ENCODE results near the gene ANKRD65. TPM values are rescaled to one million over a fixed set of nuclear protein-coding genes. Genes with fewer than 3 reads are reported as not detected.
"Not testable (repeated sequence)": the region's sequence is repeated elsewhere in the genome, so short reads cannot be mapped to it uniquely, and the experiment has no call there.

ANKRD65 gene
- total RNA-seq, 1 experiment from 2014 or later = not detected

- H3K27ac ChIP-seq = no peak overlapping the region
- H3K4me3 ChIP-seq = no peak overlapping the region
- H3K27me3 ChIP-seq (replicated peaks) = no peaks in the 10 kb centered on the region
- H3K9me3 ChIP-seq (replicated peaks) = no peaks in the 10 kb centered on the region
- peaks cover 7% of the 10 kb centered on the region for H3K4me1 ChIP-seq (replicated peaks)
- H3K36me3 ChIP-seq = no peaks in the 10 kb centered on the region
- DNase-seq (ENCODE audit: low read depth in 1 of 2, low spot score in 2 of 2) = no peak
Observed at GRCh38 chr1:1420654-1421141, 378 bp downstream of the ANKRD65 start.

GRCh38 chr1:1419813-1420653 is 1.0 kb downstream of the ANKRD65 start:
- Histone ChIP-seq H3K9me3 (replicated peaks) (no peaks in the 10 kb centered on the region), H3K36me3 (no peaks in the 10 kb centered on the region), H3K27me3 (replicated peaks) (no peaks in the 10 kb centered on the region), H3K4me1 (replicated peaks) (peaks cover 7% of the 10 kb centered on the region), H3K4me3 (no peak overlapping the region), H3K27ac (no peak overlapping the region)
- no peak for DNase-seq (ENCODE audit: low read depth in 1 of 2, low spot score in 2 of 2)

DNA sequence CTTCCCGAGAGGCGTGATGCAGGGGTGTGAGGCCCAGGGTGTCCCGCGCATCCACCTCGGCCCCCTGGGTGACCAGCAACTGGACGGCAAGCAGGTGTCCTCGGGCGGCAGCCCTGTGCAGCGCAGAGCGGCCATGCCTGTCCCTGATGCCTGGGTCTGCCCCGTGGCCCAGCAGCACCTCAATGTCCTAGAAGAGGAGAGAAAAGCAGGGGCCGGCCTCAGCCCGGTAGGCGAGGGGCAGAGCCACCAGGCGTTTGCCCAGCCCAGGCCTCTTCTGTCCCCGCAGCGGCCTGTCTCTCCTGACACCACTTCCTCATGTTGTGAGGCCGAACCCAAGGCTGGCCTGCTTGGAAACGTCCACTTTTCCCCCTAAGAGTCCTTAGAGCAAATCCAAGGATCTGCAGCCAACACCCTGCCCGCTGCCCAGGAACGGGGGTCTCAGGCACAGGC is 1.7 kb downstream of the ANKRD65 start:
- H3K4me3 ChIP-seq = no peak overlapping the region
- H3K4me1 ChIP-seq (replicated peaks) = peaks cover 7% of the 10 kb centered on the region
- H3K27ac ChIP-seq = no peak overlapping the region
- H3K36me3 ChIP-seq = no peaks in the 10 kb centered on the region
- no peaks in the 10 kb centered on the region for H3K9me3 ChIP-seq (replicated peaks)
- no peak for DNase-seq (ENCODE audit: low read depth in 1 of 2, low spot score in 2 of 2)
- no peaks in the 10 kb centered on the region for H3K27me3 ChIP-seq (replicated peaks)

GRCh38 chr1:1418464-1419362 is 2.4 kb downstream of the ANKRD65 start:
- Histone ChIP-seq H3K27ac (no peak overlapping the region), H3K9me3 (replicated peaks) (no peaks in the 10 kb centered on the region), H3K4me1 (replicated peaks) (peaks cover 7% of the 10 kb centered on the region), H3K4me3 (no peak overlapping the region), H3K27me3 (replicated peaks) (no peaks in the 10 kb centered on the region), H3K36me3 (no peaks in the 10 kb centered on the region)
- no peak for DNase-seq (ENCODE audit: low read depth in 1 of 2, low spot score in 2 of 2)

DNA sequence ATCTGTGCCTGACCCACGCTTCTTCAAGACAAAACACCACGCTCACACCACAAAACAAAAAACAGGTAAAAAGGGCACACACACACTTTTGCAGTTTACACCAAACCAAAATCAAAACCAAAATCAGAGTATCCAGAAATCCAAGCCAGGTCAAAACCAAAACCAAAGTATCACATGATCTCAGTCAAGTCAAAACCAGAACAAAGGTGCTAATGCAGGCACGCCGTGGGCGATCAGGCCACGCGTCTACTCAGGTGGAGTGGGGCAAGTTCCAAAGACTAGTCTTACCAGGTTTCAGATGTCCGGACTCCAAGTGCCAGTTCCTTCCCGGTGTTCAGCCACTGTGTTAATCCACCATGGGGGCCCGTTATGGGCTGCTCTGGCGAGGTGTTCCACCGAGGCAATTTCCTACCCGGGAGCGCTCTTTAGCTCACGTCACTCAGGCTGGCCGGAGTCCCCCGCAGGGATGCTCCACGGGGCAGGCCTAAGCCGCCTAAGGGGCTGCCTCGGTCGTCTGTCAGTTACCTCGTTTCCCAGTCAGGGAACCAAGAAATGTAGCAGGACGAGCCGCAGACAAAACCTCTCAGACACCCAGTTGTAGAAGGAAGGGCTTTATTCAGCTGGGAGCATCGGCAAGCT is 3.1 kb downstream of the ANKRD65 start:
- not testable (repeated sequence) for H3K27me3 ChIP-seq (replicated peaks); H3K4me3 ChIP-seq; DNase-seq (ENCODE audit: low read depth in 1 of 2, low spot score in 2 of 2); H3K9me3 ChIP-seq (replicated peaks); H3K36me3 ChIP-seq; H3K4me1 ChIP-seq (replicated peaks); H3K27ac ChIP-seq

DNA sequence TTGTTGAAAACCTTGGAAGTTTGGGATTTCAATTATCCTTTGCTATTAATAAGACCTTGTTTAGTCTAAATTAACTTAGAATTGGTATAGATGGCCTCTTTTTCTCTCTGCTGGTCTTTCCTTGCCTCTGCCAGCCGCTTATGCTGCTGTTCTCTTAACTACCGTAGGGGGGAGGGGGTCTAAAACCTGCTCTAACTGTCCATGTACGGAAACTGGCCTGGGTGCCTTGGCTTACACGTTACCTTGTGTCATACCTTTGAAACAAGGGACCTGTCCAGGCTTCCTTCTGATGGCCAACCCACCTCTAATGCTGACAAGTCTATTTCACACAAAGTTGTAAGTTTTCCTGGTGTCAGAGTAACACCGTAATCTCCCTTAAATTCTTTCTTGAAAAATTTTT is 3.7 kb downstream of the ANKRD65 start:
- not testable (repeated sequence) for DNase-seq (ENCODE audit: low read depth in 1 of 2, low spot score in 2 of 2); H3K27ac ChIP-seq; H3K9me3 ChIP-seq (replicated peaks); H3K27me3 ChIP-seq (replicated peaks); H3K36me3 ChIP-seq; H3K4me3 ChIP-seq; H3K4me1 ChIP-seq (replicated peaks)

- 0 out of 2 replicates have a peak, but pooled peaks cover 2% of the 10 kb centered on the region for H3K9me3 ChIP-seq (replicated peaks)
Observed at GRCh38 chr1:1415751-1416150, 5.3 kb downstream of the ANKRD65 start.

DNA sequence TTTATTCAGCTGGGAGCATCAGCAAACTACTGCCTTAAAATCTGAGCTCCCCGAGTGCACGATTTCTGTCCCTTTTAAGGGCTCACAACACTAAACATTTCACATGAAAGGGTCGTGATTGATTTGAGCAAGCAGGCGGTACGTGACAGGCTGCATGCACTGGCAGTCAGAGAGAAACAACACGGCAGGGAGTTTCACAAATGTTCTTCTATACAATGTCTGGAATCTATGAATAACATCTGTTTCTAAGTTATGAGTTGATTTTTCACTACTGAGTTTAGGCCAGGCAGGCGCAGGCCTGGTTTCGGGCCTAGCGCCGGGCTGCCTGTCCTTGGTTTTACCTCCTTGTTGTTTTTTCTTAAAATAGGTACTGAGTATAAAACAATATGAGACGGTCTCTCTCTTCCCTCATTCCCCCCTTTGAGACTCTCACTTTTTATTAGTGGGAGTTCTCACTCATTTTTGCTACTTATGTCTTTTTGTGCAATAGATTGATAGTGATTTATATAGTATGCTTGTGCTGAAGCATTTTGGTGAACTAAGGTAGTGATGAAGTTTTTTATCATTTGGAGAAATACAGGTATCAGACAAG is 8.7 kb downstream of the ANKRD65 start:
- H3K4me3 ChIP-seq; H3K9me3 ChIP-seq (replicated peaks); H3K4me1 ChIP-seq (replicated peaks); H3K27ac ChIP-seq; H3K27me3 ChIP-seq (replicated peaks); DNase-seq (ENCODE audit: low read depth in 1 of 2, low spot score in 2 of 2): not testable (repeated sequence)
- peaks cover 15% of the 10 kb centered on the region for H3K36me3 ChIP-seq

More at GRCh38 chr1:1415751-1416150, 5.3 kb downstream of the ANKRD65 start:
- Histone ChIP-seq H3K36me3 (no peaks in the 10 kb centered on the region), H3K4me1 (replicated peaks) (no peaks in the 10 kb centered on the region; the same call in 1 of the 2 replicates), H3K27ac (no peak overlapping the region), H3K4me3 (no peak overlapping the region), H3K27me3 (replicated peaks) (no peaks in the 10 kb centered on the region)
- DNase-seq (ENCODE audit: low read depth in 1 of 2, low spot score in 2 of 2) = no peak

- Histone ChIP-seq H3K4me3 (no peak overlapping the region), H3K27ac (no peak overlapping the region), H3K9me3 (replicated peaks) (0 out of 2 replicates have a peak, but pooled peaks cover 2% of the 10 kb centered on the region), H3K4me1 (replicated peaks) (peaks cover 8% of the 10 kb centered on the region), H3K36me3 (peaks cover 22% of the 10 kb centered on the region), H3K27me3 (replicated peaks) (no peaks in the 10 kb centered on the region)
- DNase-seq (ENCODE audit: low read depth in 1 of 2, low spot score in 2 of 2) = no peak
Observed at GRCh38 chr1:1411626-1412025, 9.4 kb downstream of the ANKRD65 start.

- not testable (repeated sequence) for H3K27ac ChIP-seq; H3K9me3 ChIP-seq (replicated peaks); DNase-seq (ENCODE audit: low read depth in 1 of 2, low spot score in 2 of 2); H3K4me3 ChIP-seq; H3K27me3 ChIP-seq (replicated peaks)
- peaks cover 16% of the 10 kb centered on the region for H3K4me1 ChIP-seq (replicated peaks)
- H3K36me3 ChIP-seq = peaks cover 34% of the 10 kb centered on the region
Observed at GRCh38 chr1:1410238-1410637, 10.8 kb downstream of the ANKRD65 start.

DNA sequence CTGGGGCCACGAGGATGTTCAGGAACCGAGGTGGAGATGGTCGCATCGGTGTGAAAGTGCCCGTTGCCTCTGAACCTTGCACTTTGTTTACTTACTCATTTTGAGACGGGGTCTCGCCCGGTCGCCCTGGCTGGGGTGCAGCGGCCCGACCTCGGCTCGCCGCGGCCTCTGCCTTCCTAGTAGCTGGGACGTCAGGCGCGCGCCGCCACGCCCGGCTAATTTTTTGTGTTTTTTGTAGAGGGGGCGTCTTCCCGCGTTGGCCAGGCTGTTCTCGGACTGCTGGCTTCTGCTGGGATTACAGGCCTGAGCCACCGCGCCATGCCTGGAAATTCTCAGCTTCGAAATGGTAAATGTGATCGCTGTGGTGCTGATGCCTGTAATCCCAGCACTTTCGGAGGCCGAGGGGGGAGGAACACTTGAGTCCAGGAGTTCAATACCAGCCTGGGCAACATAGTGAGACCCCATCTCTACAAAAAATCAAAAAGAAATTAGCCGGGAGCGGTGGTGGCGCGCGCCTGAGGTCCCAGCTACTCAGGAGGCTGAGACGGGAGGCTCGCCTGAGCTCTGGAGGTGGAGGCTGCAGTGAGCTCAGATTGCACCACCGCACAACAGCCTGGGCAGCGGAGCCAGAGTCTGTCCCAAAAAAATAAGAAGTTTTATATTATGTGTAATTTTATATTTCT is 13.3 kb downstream of the ANKRD65 start:
- peak overlapping the region; percentile 25; the same call in 1 of the 2 replicates for H3K27ac ChIP-seq

GRCh38 chr1:1406821-1407635 is 14.0 kb downstream of the ANKRD65 start, which contains the start of gene MRPL20:
Gene MRPL20 (minus strand): TSS chr1:1407293. CDS start chr1:1407217, 76 bp downstream.
- peaks cover 64% of the 10 kb centered on the region for H3K36me3 ChIP-seq
- no peaks in the 10 kb centered on the region for H3K27me3 ChIP-seq (replicated peaks)
- 0 out of 2 replicates have a peak, but pooled peaks cover under 1% of the 10 kb centered on the region for H3K9me3 ChIP-seq (replicated peaks)
- H3K4me1 ChIP-seq (replicated peaks) = peaks cover 16% of the 10 kb centered on the region
- peak within 1 kb of the TSS; percentile 75 for H3K4me3 ChIP-seq
- peak; percentile 76 to 92 for DNase-seq (ENCODE audit: low read depth in 1 of 2, low spot score in 2 of 2)
- peak within 1 kb of the TSS; percentile 25; the same call in 1 of the 2 replicates for H3K27ac ChIP-seq

More for the DNA sequence above, 13.3 kb downstream of the ANKRD65 start:
- Histone ChIP-seq H3K4me3 (peak overlapping the region; percentile 75), H3K36me3 (peaks cover 56% of the 10 kb centered on the region), H3K9me3 (replicated peaks) (0 out of 2 replicates have a peak, but pooled peaks cover 2% of the 10 kb centered on the region), H3K27me3 (replicated peaks) (no peaks in the 10 kb centered on the region), H3K4me1 (replicated peaks) (peaks cover 16% of the 10 kb centered on the region)
- DNase-seq (ENCODE audit: low read depth in 1 of 2, low spot score in 2 of 2) = peak in 1 of 2 experiments; percentile 39
